ENCODE data around the gene ZBTB47.

The ZBTB47 gene

DNA sequence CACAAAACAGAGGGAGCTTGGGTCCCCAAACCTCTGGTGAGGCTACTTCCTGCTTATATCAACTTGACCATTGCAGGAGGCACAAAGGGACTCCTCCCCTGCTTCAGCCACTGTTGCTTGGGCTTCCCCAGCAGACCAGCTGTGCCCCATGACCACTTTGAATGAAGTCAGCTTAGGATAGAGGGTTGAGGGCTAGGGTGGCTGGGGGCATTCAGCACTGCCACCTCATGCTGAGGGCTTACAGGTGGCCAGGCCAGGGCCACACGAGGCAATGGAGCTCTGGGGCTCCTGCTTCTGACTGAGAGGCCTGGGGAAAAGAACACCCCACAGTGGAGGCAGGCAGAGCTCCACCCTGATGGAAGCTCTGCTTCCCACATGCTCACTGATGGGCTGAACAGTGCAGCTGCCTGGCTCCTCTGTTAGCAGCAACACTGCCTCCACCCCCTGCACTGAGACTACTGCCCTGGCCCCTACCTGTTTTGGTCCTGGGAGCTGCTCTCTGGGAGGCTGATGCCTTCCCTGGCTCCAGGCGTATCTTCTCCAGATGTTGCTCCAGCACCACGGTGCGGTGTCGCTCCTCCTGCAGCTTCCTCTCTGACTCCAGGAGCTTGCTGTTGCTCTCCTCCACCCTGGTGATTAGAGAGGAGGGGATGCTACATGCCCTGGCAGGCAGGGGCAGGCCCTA is 59.3 kb downstream of the ZBTB47 start:
- no peak for DNase-seq (ENCODE audit: low spot score)

DNA sequence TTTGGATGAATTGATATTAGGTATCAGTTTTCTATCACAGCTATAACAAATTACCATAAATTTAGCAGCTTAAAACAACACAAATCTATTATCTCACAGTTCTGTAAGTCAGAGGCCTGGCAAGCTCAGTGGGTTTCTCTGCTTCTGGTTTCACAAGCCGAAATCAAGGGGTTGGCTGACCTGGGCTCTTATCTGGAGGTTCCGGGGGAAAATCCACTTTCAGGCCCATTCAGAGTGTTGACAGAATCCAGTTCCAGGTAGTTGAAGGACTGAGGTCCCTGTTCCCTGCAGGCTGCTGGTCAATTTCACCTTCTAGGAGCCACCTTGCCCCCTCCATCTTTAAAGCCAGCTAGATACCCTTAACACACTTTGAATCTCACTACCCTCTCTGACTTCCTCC is 60.2 kb downstream of the ZBTB47 start:
- no peak for DNase-seq (ENCODE audit: low spot score)

DNA sequence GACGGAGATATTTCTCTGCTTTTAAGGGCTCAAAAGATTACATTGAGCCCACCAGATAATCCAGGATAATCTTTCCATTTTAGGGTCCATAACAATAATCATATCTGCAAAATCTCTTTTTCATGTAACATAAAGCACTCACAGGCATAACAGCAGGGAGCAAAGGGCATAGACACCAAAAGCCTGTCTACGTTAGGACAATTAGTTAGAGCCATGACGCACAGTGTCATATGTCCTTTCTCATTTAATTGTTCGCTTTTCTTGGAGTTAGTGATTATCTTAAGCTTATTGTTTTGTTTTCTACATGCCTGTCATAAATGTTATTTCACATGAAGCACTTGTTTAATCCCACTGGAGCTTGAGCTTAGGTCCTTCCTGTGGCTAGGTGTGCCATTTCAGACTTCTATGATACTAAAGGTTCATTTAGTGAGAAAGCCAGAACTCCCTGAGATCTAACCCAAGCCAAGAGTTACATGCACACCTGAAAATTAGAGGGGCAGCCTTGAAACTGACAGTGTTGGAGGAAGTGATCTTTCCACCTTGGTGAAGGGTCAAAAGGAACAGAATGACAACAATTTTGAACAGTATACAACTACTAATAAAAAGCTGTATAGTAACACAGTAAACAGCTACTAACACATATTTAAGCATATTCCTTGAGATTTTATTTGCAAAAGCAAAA is 60.8 kb downstream of the ZBTB47 start:
- DNase-seq (ENCODE audit: low spot score): no peak
